SU-DHL-6 (cell line): ENCODE data around the gene TAF11.

Experiments used
- H2AFZ ChIP-seq: fragments of 200-600 bp; sonication (generic); 2 replicates; pipeline ENCODE4 v1.6.1; 2014; ENCODE audit warnings: low read depth, mild to moderate bottlenecking, moderate library complexity, mixed read lengths, antibody characterized with exemption, low read length; ENCODE audit not compliant: severe bottlenecking
- H3F3A ChIP-seq: fragments of 200-600 bp; shearing (Covaris generic); 2 replicates; pipeline ENCODE4 v1.6.0; 2016; ENCODE audit warnings: antibody characterized with exemption, mild to moderate bottlenecking; ENCODE audit not compliant: insufficient read depth
- H3K27ac ChIP-seq: fragments of 200-600 bp; sonication (generic); 2 replicates; pipeline ENCODE4 v1.5.1; 2016; ENCODE audit warnings: low read depth, mild to moderate bottlenecking, low read length, moderate library complexity, mixed read lengths
- H3K27me3 ChIP-seq: fragments of 200-600 bp; sonication (generic), shearing (Covaris generic); 2 replicates; pipeline ENCODE4 v1.6.0; 2014; ENCODE audit warnings: mild to moderate bottlenecking, low read length
- H3K36me3 ChIP-seq: fragments of 200-600 bp; sonication (generic); 2 replicates; pipeline ENCODE4 v1.6.1; 2014; ENCODE audit warnings: mild to moderate bottlenecking, low read length, mixed read lengths
- H3K4me2 ChIP-seq: fragments of 300-600, 200-600 bp; shearing (Covaris generic), sonication (generic); 2 replicates; pipeline ENCODE4 v1.6.0; 2014; ENCODE audit warnings: low read length, low read depth, mild to moderate bottlenecking; ENCODE audit not compliant: poor library complexity, severe bottlenecking
- H3K4me3 ChIP-seq: fragments of 200-600 bp; sonication (generic); 2 replicates; pipeline ENCODE4 v1.5.1; 2014; ENCODE audit warnings: antibody characterized with exemption, low read length, mild to moderate bottlenecking, mixed read lengths; ENCODE audit not compliant: insufficient read depth, poor library complexity, severe bottlenecking
- H3K79me2 ChIP-seq: fragments of 200-600 bp; sonication (generic); 2 replicates; pipeline ENCODE4 v1.6.1; 2014; ENCODE audit warnings: mild to moderate bottlenecking, low read length, moderate library complexity; ENCODE audit not compliant: insufficient read depth
- H3K9ac ChIP-seq: fragments of 200-600 bp; sonication (generic); 2 replicates; pipeline ENCODE4 v1.7.0; 2014; ENCODE audit warnings: mild to moderate bottlenecking, low read length
- H3K9me2 ChIP-seq: fragments of 200-600 bp; sonication (generic); replicated peaks from 2 replicates; pipeline ENCODE4 v1.6.1; 2014; ENCODE audit warnings: low read length; ENCODE audit not compliant: insufficient read depth
- H3K9me3 ChIP-seq: fragments of 200-600 bp; sonication (generic); 2 replicates; pipeline ENCODE4 v1.6.1; 2014; ENCODE audit warnings: low read length, mixed read lengths; ENCODE audit not compliant: insufficient read depth
- H4K20me1 ChIP-seq: fragments of 200-600 bp; sonication (generic); 2 replicates; pipeline ENCODE4 v1.6.1; 2014; ENCODE audit warnings: low read depth, mild to moderate bottlenecking, antibody characterized with exemption, low read length, moderate library complexity, mixed read lengths
- EZH2phosphoT487 ChIP-seq: fragments of 200-600 bp; sonication (generic), shearing (Covaris generic); conservative IDR thresholded peaks from 2 replicates; pipeline ENCODE4 v1.6.1; 2018; ENCODE audit warnings: mild to moderate bottlenecking, antibody characterized with exemption, low read length, moderate library complexity, mixed read lengths
- TF ChIP-seq, protein P1 (sequence below): fragments of 200-600 bp; sonication (generic); IDR thresholded peaks from one replicate; pipeline ENCODE4 v1.5.1; 2017; ENCODE audit warnings: antibody characterized with exemption, mild to moderate bottlenecking, low read length, moderate library complexity; ENCODE audit not compliant: insufficient read depth, poor library complexity, severe bottlenecking

The TAF11 gene

DNA sequence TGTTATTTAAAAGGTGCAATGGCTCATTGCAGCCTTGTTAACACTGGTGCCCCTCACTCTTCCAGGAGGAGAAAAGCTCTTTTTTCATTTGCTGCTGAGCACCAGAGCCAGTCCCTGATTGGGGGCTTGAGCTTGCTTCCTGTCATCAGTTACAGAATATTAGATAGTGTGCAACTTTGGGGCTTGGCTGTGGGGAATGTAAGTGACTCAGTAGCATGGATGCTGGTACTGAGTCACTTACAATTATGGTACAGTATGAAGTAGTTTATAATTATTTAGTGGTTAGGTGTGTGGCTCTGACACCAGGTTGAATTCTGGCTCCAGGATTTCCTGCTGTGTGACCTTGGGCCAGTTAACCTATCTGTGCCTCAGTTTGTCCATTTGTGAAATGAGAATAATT, 38.8 kb upstream of the TAF11 start:
- TF ChIP-seq EZH2phosphoT487 = no peak
- TF ChIP-seq, protein P1, sequence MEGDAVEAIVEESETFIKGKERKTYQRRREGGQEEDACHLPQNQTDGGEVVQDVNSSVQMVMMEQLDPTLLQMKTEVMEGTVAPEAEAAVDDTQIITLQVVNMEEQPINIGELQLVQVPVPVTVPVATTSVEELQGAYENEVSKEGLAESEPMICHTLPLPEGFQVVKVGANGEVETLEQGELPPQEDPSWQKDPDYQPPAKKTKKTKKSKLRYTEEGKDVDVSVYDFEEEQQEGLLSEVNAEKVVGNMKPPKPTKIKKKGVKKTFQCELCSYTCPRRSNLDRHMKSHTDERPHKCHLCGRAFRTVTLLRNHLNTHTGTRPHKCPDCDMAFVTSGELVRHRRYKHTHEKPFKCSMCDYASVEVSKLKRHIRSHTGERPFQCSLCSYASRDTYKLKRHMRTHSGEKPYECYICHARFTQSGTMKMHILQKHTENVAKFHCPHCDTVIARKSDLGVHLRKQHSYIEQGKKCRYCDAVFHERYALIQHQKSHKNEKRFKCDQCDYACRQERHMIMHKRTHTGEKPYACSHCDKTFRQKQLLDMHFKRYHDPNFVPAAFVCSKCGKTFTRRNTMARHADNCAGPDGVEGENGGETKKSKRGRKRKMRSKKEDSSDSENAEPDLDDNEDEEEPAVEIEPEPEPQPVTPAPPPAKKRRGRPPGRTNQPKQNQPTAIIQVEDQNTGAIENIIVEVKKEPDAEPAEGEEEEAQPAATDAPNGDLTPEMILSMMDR = no peak
- Histone ChIP-seq H3K9me2 (no peaks in the 10 kb centered on the region), H3K4me2 (no peak overlapping the region)

DNA sequence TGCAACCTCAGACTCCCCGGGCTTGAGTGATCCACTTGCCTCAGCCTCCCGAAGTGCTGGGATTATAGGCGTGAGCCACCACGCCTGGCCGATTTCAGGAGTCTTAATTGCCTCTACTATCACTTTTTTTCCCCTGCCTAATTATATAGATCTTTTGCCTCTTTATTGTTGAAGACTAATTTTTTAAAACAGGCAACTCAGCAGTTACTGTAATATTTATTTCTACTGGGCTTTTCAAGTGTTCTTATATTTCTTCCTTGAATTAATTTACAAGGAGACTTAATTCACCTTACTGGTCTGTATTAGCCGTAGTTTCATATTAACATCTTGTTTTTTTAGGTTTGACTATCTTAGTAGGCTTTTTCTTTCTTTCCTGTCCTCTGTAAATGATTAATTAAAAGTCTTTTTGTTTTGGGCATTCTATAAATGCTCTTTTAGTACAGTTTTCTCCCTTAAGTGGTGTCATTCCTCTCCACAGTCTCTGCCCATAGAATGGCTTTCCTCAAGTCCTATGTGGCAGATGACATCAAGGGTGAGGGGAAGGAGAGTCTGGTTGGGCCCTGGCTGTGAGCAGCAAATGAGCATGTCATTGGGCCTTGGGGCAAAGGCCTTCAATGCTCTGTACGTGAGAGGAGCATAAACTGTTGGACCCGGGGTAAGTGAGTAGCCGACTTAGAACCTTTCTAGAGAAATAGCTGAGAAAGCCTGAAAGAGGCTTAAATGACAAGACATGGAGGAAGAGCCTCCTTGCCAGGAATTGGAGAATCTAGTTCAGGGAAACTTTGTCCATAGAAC, 37.2 kb upstream of the TAF11 start:
- H3K36me3 ChIP-seq = no peaks in the 10 kb centered on the region
- H3K79me2 ChIP-seq = no peaks in the 10 kb centered on the region
- no peak overlapping the region for H2AFZ ChIP-seq
- peaks cover 10% of the 10 kb centered on the region for H4K20me1 ChIP-seq
- no peak overlapping the region for H3K4me2 ChIP-seq
- TF ChIP-seq, protein P1 = no peak
- no peak for TF ChIP-seq EZH2phosphoT487
- H3K27me3 ChIP-seq = no peaks in the 10 kb centered on the region
- H3K27ac ChIP-seq = no peak overlapping the region
- H3K9me2 ChIP-seq = no peaks in the 10 kb centered on the region
- H3K9me3 ChIP-seq = no peaks in the 10 kb centered on the region
- H3K9ac ChIP-seq = no peak overlapping the region
- no peak overlapping the region for H3K4me3 ChIP-seq
- H3F3A ChIP-seq = no peaks in the 10 kb centered on the region

More for the DNA sequence above, 38.8 kb upstream of the TAF11 start:
- H3K27me3 ChIP-seq = no peaks in the 10 kb centered on the region
- no peaks in the 10 kb centered on the region for H3K79me2 ChIP-seq
- no peak overlapping the region for H3K4me3 ChIP-seq
- no peaks in the 10 kb centered on the region for H3K36me3 ChIP-seq
- no peak overlapping the region for H2AFZ ChIP-seq
- H3K9me3 ChIP-seq = no peaks in the 10 kb centered on the region
- H3F3A ChIP-seq = no peaks in the 10 kb centered on the region
- no peak overlapping the region for H3K9ac ChIP-seq
- H3K27ac ChIP-seq = no peak overlapping the region
- H4K20me1 ChIP-seq = peaks cover 12% of the 10 kb centered on the region

GRCh38 chr6:34922177-34922663, 34.4 kb upstream of the TAF11 start:
- no peaks in the 10 kb centered on the region for H3K79me2 ChIP-seq
- H3K9me3 ChIP-seq = no peaks in the 10 kb centered on the region
- no peaks in the 10 kb centered on the region for H3K27me3 ChIP-seq
- H3K9ac ChIP-seq = no peak overlapping the region
- H3K27ac ChIP-seq = no peak overlapping the region
- H3K4me3 ChIP-seq = no peak overlapping the region
- H3K9me2 ChIP-seq = no peaks in the 10 kb centered on the region
- H2AFZ ChIP-seq = no peak overlapping the region
- TF ChIP-seq, protein P1 = no peak
- no peak for TF ChIP-seq EZH2phosphoT487
- H3F3A ChIP-seq = no peaks in the 10 kb centered on the region
- 0 out of 2 replicates have a peak, but pooled peaks cover 4% of the 10 kb centered on the region for H4K20me1 ChIP-seq
- no peaks in the 10 kb centered on the region for H3K36me3 ChIP-seq
- H3K4me2 ChIP-seq = no peak overlapping the region
